HG03469 (cell line): Measurements from ENCODE around the gene SAMD4A.

Experiments
- ATAC-seq: cut with Tn5 transposase; IDR thresholded peaks from one replicate; pipeline ENCODE4 v1.9.1; 2021; ENCODE audit warnings: mild to moderate bottlenecking, moderate library complexity, moderate number of reproducible peaks; ENCODE audit not compliant: unreplicated experiment

SAMD4A gene

DNA sequence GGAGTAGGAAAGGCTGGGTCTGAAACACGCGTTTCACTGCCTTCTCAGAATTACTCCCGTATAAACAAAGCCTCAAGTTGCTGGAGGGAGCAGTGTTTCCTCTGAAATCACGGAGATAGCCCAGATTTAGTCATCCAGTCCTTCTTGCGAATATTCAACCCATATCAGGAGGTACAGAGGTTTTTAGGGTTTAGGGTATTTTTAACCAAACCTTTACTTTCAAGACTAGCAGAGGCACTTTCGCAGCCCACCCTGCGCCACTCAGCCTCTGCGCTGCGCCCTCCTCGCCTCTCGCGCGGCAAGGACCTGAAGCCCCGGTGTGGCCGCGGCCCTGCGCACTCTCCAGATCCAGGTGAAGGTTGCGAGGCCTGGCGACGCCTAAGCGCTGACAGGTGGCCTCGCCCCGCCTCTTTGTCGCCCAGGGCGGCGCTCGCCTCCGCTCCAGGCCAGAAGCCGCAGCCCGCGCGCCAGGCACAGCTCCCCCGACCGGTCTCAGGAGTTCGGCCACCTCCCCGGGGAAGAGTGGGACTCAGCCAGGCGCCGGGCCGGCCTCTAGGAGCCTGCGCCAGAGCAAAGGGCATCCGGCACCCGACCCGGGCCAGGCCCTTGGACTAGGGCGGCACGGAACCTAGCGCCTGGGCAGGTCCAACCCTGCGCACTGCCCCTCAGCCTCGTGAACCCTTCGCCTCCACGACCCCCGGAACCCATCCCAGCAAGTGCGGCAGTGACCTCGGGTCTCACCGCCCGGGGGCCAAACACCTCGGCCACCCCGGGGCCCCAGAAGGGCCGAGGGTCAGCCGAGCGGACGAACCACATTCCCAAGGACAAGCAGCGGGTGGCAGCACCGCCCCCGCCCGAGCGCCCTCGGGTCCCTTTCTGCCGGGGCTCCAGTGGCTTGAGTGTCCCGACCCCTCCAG lies 1.8 kb upstream of the SAMD4A start:
- no peak for ATAC-seq

DNA sequence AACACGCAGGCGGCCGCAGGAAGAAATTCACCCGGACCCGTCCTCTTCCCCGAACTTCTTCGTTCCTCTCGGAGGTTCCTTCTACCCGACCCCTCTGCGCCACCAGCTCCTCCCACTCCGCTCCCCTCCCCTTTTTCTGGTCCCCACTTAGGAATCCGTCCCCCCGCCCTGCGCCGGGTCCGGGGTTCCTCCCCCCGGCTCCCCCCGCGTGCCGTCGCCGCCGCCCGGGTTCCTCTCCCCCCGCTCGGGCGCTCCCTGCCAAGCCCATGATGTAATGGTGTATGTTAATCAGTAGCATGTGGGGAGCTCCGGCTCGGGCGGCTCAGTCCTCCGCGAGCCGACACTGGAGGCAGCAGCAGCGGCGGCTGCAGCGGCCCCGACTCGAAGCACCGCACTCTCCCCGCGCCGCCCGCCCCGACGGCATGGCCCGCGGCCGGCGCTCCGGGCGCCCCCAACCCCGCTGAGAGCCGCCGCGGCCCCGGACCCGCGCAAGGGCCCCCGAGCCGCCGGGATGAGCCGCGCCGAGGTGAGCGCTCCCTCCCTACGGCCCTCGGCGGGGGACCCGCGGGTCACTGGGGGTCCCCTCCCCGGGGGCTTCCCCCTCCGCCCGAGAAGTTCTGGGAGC lies 1.0 kb upstream of the SAMD4A start:
- peak; percentile 23 for ATAC-seq

DNA sequence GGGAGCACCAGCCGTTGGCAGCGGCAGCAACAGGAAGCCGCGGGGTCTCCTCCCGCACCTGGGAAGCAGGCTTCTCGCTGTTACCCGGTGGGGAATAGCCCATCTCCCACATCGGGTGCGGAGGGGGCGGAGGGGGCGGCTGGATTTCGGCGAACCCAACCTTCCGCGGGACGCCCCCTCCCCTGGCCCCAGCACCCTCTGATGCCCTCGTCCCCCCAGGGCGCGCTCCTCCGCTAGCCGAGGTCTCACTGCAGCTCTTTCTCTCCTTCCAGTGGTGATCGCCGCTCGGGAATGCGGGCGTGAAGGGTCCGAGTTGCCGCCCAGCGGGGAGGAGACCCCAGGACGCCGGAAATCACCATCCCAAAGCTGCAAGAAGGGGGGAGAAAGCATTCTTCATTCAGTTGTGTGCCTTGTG lies 303 bp downstream of the SAMD4A start:
- ATAC-seq = no peak

DNA sequence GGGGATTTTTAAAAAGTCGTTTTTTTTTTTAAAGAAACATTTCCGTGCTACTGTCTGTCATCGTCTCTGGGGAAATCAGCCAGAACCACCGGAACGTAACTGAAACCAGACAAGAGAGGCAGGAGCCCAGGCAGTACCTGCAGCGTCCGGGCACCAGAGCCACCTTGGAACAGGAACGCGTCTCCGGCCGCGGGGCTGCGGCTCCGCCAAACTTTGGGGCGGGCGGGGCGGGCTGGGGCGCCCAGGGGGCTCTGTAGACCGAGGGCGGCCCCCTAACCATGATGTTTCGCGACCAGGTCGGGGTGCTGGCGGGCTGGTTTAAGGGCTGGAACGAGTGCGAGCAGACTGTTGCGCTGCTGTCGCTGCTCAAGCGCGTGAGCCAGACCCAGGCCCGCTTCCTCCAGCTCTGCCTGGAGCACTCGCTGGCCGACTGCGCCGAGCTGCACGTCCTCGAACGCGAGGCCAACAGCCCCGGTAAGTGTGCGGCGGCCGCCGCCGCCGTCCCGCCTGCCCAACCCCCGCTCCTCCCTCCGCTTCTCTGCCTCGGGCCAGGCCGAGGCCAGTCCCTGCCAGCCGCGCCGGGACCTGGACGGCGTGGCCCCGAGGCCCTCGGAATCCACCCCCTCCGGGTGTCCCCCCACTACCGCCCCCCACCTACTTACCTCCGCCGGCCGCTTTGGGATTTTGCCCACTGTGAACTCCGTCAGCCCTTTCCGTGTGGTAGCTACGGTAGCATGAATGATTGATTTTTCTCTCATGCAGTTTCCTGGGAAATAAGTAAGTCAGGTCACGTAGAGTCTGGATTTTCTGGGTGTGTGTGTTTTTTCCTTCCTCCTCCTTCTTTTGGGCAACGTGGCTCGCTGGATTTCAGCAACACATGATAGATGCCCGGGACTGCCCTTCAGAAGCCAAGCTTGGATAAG lies 972 bp downstream of the SAMD4A start:
- ATAC-seq = no peak

DNA sequence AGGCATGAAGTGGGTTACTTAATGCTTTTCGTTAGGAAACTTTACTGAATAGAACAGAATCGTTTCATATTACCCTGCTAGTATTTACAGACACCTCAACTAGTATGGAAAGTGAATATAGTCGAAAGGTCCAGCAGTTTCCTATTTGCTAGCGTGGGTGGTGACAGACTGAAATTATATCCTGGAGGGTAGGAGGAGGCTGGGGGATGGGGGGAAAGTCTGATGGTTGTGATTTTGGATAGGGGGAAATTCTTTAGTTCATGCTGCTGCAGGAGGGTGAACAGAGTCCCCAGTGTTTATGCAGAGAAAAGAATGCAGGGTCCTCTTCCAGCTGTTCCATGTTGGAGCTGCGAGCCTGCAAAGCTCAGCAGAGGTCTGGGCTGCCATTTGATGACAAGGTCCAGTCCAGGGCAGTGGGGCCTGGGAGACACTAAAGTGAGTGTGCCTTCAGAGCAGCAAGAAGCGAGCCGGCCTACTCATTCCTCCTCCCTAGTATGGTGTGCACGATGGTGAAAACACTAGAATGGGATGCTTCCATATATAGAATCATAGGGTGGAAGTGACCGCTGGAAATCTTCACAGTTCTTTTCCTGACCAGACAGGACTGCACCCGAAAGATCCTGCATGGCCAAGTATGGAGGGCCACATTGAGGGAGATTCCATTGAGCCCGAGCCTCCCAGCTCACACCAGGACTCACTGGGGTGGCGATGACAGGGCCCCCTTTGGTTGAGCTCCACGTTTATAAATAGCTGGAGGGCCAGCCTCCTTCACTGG lies 2.1 kb downstream of the SAMD4A start:
- no peak for ATAC-seq

DNA sequence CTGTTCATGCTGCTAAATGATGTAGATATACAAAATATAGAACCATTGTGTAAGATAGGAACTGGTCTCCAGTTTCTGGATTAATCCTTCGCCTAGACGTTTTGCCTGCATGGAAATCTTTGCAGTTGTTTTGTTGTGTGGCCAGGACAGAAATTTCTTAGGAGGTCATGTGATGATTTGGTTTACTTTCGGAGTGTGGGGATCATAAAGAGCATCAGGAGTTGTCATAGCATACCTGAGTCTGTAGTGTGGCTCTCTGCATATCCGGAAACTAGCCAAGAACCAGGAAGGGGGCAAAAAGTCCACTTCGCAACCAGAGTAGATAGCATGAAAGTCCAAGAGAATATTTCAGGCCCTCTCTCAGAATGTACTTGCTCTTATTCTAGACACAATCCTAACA lies 3.1 kb downstream of the SAMD4A start:
- ATAC-seq = no peak

DNA sequence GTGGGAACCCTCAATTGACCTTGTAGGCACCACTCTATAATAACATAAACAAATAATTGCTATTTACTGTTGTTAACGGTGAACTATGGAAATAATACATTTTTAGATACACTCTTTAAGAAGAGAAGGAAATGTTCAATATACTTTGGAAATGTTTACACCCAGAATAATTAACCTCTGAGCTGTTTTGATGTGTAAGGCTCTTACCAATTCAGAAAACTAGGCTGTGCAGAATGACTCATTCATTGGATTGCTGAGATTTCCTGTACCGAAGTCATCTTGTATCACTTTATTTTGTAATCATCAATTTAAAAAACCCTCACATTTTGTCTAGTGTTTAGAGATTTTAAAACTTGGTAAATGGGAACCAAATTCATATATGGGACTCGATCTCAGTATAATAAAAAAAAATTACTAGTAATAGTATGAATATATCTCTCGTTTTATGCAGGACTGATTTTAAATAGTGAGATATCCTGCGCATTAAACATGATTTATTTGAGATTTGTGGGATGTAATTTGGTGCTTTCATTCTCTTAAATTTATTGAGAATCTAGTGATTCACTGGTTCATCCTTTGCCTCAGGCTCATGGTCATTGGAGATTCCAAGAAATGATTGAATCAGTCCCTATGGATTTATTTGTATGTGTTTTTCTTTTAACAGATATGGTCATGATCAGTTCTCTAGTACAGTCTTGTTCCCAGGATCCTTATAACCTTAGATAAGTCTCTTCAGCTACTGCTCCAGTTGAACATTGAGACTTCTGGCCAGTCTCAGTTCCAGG lies 3.9 kb downstream of the SAMD4A start:
- ATAC-seq = no peak

DNA sequence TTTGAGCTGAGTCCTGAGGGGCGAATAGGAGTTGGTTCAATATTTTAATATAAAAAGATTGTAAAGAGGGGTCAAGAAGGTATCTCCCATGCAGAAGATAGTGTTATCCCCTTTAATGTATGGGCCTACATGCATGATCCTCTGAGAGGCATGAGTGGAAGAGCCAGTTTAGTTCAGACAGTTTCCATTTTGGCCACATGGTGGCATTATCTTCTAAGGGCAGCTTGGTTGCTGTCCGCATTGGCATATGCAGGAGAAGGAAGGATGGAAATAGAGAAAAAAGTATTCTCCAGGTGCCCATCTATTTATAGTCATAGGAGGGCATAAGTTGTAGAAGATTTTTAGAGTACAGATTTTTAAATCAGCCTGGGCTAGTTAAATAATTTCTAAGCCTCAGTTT lies 5.4 kb downstream of the SAMD4A start:
- ATAC-seq = no peak

DNA sequence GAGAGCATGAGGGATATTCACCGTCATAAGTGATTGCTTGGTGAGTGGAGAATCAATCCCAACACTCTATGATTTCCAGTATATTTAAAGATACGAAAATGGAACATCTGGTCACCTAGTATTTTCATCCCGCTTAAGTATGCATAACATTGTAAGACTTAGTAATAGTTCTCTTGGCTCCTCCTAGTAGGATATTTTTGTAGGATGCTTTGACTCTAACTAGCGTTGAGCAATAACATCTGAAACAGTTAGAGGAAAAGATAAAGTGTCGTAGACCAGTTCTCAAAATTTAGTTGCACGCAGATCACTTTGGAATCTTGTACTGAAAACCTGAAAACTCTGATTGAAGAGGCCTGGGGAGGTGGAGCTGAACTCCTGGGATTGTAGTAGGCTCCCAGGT lies 7.6 kb downstream of the SAMD4A start:
- ATAC-seq = no peak

DNA sequence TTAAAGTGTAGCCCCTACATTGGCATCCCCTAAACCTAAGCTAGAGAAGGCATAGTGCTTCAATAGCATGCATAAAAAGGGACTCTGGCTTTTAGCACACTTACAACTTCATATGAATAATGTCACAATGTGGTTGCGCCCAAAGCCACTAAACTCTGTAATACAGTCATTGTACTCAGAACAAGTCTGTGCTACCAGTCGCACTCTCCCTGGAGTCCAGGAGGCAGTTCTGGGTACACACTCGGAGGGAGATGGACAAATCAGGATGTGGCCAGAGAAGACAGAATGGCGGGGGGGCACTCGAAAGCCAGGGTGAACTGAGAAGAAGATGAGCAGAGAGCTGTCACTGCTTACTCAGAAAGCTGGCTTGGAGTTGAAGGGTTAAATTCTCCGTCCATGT lies 10.6 kb downstream of the SAMD4A start:
- no peak for ATAC-seq

DNA sequence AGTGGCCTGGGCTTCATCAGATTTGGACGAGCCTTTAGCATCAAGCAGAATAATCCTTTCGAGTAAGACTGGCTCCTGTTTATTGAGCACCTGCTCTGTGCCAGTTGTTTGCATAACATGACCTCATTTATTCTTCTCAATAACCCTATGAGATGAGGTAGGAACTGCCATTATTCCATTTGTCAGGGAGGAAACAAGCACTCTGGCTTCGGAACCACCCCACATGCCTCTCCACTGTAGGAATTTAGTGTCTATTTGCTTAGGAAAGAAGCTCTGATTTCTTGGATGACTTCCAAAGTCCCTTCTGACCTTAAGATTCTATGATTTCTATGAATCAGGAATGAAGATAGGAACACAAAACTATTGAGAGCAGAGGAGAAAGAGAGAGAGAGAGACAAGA lies 11.0 kb downstream of the SAMD4A start:
- ATAC-seq = no peak

DNA sequence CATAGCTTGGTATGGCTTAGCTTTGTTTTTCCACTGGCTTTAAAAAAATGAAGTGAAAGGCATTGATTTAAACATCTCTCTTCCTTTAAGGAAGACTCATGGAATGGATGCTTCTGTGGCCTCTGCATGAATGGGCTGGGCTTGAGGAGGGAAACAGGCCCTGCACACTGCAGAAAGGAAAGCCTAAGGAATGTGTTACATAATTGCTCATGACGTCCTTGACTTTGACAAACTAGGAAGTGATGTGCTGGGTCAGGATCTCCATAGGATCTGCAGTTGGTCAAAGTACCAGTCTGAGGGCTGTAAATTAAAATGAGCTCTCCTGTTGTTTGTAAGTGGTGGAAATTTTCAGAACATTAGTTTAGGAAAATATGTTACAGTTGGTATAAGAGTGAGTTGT lies 12.7 kb downstream of the SAMD4A start:
- ATAC-seq = no peak

DNA sequence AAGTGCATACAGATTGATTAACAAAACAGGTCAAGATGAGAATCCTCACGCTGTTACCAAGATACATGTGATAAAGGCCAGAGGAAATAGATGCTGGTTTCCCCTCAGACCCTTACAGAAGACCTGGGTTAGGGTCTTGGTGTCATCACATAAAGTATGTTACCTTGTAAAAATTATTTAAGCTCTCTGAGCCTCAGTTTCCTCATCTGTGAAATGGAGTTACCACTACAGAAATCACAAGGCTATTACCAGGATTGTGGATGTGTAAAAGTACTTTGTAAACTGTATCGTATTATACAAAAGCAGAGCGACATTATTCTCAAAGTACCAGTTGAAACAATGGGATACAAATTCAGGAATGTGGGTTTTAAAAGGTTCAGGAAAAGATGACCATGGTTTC lies 14.0 kb downstream of the SAMD4A start:
- no peak for ATAC-seq

DNA sequence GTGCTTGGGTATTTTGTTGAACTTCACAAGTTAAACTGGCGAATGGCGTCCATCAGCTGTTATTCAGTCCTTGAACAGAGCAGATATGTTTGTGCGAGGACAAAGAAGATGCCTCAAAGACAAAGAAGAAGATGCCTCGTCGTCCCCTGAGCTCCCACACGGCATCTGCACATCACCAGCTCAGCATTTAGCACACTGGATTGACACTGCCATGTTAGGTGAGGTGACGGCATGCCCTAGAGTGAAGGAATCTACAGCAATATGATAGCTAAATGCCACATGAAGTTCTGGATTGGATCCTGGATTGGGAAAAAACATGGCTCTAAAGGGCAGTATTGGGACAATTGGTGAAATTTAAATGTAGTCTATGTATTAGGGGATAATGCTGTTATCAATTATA lies 15.4 kb downstream of the SAMD4A start:
- no peak for ATAC-seq

DNA sequence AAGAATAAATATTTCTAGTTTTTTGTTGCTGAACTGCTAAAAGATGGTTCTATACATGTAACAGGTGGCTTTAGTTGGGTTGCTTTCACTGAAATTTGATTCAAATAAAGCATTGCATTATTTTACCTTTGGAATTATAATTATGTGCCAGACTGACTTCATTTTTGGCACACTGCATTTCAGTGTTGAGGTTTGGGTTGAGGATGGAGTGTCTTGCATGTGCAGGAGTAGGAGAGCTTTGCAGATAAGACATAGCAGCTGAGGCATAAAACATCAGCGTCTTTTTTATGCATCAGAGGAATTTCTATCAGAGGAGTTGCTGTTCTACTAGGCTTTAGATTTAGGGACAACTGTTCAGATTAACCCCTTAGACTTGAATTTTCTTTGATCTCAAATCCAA lies 17.2 kb downstream of the SAMD4A start:
- no peak for ATAC-seq

DNA sequence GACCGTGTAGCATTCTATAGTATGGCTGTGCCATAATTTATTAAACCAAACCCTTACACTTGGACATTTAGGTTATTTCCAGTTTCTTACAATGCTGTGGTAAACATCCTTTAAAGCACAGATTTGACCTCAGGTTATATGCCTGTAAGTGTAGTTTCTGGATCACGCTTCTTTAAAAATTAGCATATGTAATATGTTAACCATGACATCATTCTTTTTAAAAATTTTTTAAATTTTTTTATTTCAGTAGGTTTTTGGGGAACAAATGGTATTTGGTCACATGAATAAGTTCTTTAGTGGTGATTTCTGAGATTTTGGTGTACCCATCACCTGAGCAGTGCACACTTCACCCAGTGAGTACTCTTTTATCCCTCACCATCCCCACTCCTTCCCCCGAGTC lies 18.3 kb downstream of the SAMD4A start:
- no peak for ATAC-seq

DNA sequence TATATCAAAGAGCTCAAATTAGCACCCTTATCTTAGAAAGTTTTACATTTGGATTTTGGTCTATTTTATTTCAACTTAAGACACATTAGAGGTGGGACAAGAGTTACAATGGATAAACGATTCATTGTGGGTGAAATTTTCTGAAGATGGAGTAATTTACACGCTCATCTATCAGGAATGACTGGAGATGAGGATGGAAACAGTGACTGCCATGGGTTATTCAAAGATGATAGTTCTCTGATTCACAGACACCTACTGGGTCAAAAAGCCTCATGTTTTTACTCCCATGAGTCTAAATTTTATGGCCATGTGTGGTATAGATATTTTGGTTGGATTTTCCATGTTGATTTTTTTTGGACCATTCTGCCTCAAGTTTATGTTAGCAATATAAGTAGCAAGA lies 22.1 kb downstream of the SAMD4A start:
- no peak for ATAC-seq

DNA sequence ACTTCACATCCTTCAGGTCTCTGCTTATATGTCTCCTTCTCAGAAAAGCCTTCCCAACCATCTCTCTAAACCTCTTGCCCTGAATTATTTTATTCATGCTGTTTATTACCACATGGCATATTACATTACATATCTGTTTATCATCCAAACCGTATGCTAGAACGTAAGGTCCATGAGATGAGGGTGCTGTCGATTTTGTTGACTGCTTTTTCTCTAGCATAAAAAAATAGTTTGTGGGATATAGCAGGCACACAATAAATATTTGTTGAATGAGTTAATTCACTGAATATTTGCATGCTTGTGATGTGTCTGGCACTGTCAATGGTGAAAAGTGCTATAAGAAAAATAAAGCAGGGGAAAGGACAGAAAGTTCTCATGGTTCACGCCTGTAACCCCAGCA lies 22.9 kb downstream of the SAMD4A start:
- ATAC-seq = no peak

DNA sequence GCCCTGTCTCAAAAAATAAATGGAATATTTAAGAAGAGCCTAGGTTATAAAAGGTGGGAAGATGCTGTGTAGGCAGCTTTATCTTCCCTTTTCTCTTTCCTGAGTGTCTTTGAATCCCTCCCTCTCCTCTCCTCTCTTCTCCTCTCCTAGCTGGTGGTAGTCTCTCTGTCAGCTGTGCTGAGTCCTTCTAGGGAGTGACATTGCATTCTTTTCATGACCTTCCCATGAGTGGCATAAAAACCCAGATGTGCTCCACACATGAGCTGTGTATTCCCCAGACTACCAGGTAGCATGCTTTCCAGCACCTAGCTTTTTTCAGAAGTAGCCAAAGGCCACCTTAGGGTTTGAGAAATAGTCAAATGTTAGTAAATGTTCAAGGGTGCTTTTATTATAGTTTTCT lies 23.6 kb downstream of the SAMD4A start:
- ATAC-seq = no peak

DNA sequence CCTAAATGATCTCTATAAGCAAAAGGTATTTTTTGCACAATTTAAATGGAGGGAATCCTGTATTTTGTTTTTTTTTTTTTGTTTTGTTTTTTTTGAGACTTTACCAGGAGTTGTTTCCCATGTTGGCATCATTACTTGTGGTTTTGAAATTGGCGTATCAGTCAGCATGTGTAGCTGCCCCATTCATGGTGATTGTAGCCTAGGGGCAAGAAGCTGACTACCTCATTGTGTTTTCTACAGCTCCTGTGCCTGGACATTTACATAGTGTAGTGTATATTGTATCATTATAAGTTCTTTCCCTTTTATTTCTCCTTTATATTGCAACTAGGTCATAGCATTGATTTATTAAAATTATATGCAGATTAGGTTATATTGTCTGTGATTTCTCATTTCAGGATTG lies 24.5 kb downstream of the SAMD4A start:
- no peak for ATAC-seq
